VCaP (cell line): ENCODE measurements around the gene MAP7.

ENCODE experiments used
- H3K27ac ChIP-seq: fragments of 450-650 bp; 2 replicates; pipeline ENCODE4 v1.5.1; 2017
- TF ChIP-seq, protein P1 (sequence below): fragments of 450-650 bp; conservative IDR thresholded peaks from 2 replicates; pipeline ENCODE4 v1.5.1; 2017; ENCODE audit warnings: mild to moderate bottlenecking, moderate library complexity

Gene MAP7

DNA sequence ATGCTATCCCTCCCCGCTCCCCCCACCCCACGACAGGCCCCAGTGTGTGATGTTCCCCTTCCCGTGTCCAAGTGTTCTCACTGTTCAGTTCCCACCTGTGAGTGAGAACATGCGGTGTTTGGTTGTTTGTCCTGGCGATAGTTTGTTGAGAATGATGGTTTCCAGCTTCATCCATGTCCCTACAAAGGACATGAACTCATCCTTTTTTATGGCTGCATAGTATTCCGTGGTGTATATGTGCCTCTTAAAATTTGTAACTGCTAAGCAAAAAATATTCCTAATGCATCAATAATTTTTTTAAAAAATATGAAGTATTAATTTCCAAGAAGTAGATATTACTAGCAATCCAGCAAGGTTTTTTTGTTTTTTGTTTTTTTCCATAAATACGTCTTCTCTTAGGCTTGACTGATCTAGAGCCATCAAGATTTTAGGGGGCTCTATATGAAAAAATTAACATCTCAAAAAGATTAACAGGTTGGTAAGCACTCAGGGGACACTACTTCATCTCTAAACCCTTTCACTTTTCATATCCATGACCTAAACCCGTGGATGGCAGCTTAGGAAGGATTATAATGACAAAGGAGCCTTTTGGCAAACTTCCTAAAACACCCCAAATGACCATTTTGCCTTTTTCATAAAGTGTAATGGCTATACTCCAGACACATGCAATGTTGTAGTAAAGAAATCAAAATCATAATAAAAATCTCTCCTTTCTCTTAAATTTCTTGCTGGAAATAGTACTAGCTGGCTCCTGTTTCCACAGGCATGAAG is 14.2 kb downstream of the MAP7 start:
- TF ChIP-seq, protein P1, sequence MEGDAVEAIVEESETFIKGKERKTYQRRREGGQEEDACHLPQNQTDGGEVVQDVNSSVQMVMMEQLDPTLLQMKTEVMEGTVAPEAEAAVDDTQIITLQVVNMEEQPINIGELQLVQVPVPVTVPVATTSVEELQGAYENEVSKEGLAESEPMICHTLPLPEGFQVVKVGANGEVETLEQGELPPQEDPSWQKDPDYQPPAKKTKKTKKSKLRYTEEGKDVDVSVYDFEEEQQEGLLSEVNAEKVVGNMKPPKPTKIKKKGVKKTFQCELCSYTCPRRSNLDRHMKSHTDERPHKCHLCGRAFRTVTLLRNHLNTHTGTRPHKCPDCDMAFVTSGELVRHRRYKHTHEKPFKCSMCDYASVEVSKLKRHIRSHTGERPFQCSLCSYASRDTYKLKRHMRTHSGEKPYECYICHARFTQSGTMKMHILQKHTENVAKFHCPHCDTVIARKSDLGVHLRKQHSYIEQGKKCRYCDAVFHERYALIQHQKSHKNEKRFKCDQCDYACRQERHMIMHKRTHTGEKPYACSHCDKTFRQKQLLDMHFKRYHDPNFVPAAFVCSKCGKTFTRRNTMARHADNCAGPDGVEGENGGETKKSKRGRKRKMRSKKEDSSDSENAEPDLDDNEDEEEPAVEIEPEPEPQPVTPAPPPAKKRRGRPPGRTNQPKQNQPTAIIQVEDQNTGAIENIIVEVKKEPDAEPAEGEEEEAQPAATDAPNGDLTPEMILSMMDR: no peak
- no peak overlapping the region for H3K27ac ChIP-seq

DNA sequence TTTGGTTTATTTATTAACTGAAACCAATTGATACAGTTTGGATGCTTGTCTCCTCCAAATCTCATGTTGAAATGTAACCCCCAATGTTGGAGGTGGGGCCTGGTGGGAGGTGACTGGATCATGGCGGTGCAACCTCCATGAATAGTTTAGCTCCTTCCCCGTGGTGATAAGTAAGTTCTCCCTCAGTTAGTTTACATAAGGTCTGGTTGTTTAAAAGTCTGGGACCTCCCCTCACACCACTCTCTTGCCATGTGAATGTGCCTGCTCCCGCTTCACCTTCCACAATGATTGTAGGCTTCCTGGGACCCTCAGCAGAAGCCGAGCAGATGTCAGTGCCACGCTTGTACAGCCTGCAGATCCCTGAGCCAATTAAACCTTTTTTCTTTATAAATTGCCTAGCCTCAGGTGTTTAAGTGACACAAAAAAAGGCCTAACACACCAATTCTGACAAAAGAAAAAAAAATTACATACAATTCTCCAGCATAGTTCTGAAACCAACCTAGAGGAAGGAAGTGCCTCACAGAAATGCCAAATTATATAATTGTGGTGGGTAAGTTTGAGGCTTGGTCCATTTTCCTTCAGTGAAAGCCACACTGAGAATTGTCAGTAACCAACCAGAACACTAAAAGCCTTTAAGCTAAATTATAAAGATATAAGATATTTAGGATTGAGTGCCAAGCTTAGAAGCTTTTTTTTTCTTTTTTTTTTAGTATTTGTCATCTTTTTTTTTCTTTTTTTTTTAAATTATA is 15.0 kb downstream of the MAP7 start:
- H3K27ac ChIP-seq: no peak overlapping the region
- TF ChIP-seq, protein P1: no peak

DNA sequence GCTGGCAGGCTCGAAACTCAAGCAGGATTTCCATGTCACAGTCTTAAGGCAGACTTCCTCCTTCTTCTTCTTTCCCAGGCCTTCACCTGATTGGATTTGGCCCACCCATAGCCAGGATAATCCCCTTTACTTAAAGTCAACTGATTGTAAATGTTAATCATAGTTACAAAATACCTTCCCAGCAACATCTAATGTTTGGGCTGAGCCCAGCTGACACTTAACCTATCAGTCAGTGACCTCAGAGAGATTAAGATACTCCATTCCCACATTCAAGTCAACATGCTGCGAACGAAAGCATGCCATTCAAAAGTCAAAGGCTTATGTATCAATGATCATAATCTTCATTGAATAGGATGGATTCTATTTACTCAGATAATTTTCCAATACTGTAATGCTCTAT is 16.0 kb downstream of the MAP7 start:
- TF ChIP-seq, protein P1: no peak
- H3K27ac ChIP-seq: no peak overlapping the region

DNA sequence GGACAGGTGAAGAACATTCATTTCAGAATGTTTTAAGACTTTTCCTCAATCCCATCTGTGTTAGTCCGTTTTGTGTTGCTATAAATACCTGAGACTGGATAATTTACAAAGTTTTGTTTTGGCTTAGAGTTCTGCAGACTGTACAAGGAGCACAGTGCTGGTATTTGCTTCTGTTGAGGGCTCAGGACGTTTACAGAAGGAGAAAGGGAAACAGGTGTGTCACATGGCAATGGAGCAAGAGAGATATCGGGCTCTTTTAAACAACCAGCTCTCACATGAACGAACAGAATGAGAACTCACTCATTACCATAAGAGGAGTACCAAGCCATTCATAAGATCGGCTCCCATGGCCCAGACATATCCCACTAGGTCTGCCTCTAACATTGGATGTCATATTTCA is 16.7 kb downstream of the MAP7 start:
- TF ChIP-seq, protein P1: no peak

DNA sequence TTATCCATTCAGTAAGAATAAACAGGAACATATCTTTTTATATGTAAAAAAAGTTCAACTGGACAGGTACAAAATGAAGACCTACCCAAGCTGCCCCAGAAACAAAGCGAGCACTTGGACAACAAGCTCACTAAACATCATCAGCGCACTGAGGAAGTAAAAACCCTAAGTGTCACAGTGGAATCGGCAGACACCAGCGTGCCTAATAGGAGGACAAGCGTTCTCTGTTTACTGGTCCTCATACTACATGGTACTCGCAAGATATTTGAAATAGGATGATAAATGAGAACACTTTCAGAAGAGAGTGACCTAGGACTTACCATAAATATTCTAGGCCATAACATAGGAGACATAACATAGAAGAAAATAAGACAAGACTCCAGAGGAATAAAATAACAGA is 18.2 kb downstream of the MAP7 start:
- H3K27ac ChIP-seq: no peak overlapping the region
- TF ChIP-seq, protein P1: no peak

More for the DNA sequence above, 16.7 kb downstream of the MAP7 start:
- no peak overlapping the region for H3K27ac ChIP-seq

DNA sequence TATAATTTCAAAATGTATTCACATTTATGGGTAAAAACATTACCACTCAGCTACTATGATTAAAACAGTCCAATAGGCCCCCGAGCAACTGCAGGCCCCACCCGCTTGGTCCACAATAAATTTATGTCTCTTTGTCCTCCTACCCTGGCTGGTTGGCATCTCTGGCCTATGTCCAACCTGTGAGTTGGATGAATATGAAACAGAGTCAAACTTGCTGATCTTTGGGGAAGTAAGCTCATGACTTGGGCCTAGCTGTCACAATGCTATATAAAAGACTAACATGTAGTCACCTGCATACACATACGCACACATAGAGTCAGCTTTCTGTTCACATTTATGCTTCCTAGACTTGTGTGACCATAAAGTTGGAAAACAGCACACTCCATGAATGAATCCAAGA is 20.5 kb downstream of the MAP7 start:
- TF ChIP-seq, protein P1: no peak
- H3K27ac ChIP-seq: no peak overlapping the region

DNA sequence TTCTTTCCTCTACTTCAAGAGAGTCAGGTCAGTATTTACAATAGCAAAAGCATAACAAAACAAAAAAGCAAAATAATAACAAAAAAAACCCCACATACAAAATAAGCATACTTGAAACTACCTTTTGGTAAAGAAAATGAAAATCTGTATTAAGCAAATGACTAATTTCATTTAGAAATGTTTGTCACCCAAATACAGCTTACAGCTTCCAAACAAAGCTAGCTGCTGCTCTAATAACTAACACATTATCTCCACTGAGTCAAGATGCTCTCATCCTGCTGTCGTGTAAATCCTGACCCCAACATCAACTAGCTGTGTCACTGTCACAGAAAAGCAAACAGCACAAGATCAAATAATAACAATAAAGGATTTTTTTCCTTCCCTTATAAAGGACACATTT is 21.7 kb downstream of the MAP7 start:
- TF ChIP-seq, protein P1: no peak
- no peak overlapping the region for H3K27ac ChIP-seq
